Keratinocyte (primary cell): ENCODE measurements around the gene CCAR1. TPM values are rescaled to one million over a fixed set of nuclear protein-coding genes. Genes with fewer than 3 reads are reported as not detected.
A peak's percentile ranks its signal among the peaks of the same experiment; 100 is the strongest.
"Not testable (repeated sequence)": the region's sequence is repeated elsewhere in the genome, so short reads cannot be mapped to it uniquely, and the experiment has no call there.

ENCODE experiments used
- DNase-seq: peaks from one replicate; pipeline ENCODE4 v3.0.0-alpha.2; 2011; ENCODE audit warnings: low read depth, missing footprints, low spot score
- FAIRE-seq: peaks from 2 replicates; lab custom pipeline; 2011; peaks lifted over from hg19 to GRCh38; lab: Jason Lieb, UNC
- H2AFZ ChIP-seq: 2 replicates; pipeline ENCODE4 v1.6.0; 2012; ENCODE audit warnings: low read length, control low read depth, inconsistent platforms; ENCODE audit not compliant: control insufficient read depth
- H3K27ac ChIP-seq: 2 replicates; pipeline ENCODE4 v1.5.1; 2011; ENCODE audit warnings: low read length; ENCODE audit not compliant: control insufficient read depth, insufficient read depth
- H3K27me3 ChIP-seq: 3 replicates; pipeline ENCODE4 v1.6.0; 2011; ENCODE audit warnings: low read length; ENCODE audit not compliant: control insufficient read depth, insufficient read depth; ENCODE audit errors: extremely low read depth
- H3K36me3 ChIP-seq, 2 experiments: 2 replicates in 1 of 2; 3 replicates in 1 of 2; pipeline ENCODE4 v1.5.1; 2011; ENCODE audit warnings: low read length in 2 of 2, mild to moderate bottlenecking in 1 of 2; ENCODE audit not compliant: control insufficient read depth in 2 of 2, insufficient read depth in 2 of 2; ENCODE audit errors: extremely low read depth in 1 of 2
- H3K4me1 ChIP-seq: 3 replicates; pipeline ENCODE4 v1.5.1; 2011; ENCODE audit warnings: low read length; ENCODE audit not compliant: control insufficient read depth, insufficient read depth; ENCODE audit errors: extremely low read depth
- H3K4me2 ChIP-seq: 3 replicates; pipeline ENCODE4 v1.6.0; 2011; ENCODE audit warnings: low read depth, low read length; ENCODE audit not compliant: control insufficient read depth, insufficient read depth; ENCODE audit errors: extremely low read depth
- H3K4me3 ChIP-seq, 3 experiments: fragments of 200-600 bp in 1 of 3; sonication (generic) in 1 of 3; 2 replicates in 2 of 3; 3 replicates in 1 of 3; pipeline ENCODE4 v1.5.1; 2011 to 2016; ENCODE audit warnings: low read length in 3 of 3, mild to moderate bottlenecking in 3 of 3, control low read depth in 2 of 3, inconsistent platforms in 1 of 3, low read depth in 1 of 3, mixed read lengths in 1 of 3, mixed run types in 1 of 3, moderate library complexity in 1 of 3; ENCODE audit not compliant: control insufficient read depth in 2 of 3, insufficient read depth in 2 of 3; ENCODE audit errors: extremely low read depth in 1 of 3
- H3K79me2 ChIP-seq: 2 replicates; pipeline ENCODE4 v1.6.0; 2012; ENCODE audit warnings: low read length; ENCODE audit not compliant: control insufficient read depth, insufficient read depth
- H3K9ac ChIP-seq: 3 replicates; pipeline ENCODE4 v1.6.0; 2011; ENCODE audit warnings: low read length; ENCODE audit not compliant: control insufficient read depth, insufficient read depth; ENCODE audit errors: extremely low read depth
- H3K9me1 ChIP-seq: 3 replicates; pipeline ENCODE4 v1.6.0; 2011; ENCODE audit warnings: low read length; ENCODE audit not compliant: control insufficient read depth, insufficient read depth; ENCODE audit errors: extremely low read depth
- H3K9me3 ChIP-seq: 2 replicates; pipeline ENCODE4 v1.5.1; 2012; ENCODE audit warnings: low read depth, low read length; ENCODE audit not compliant: control insufficient read depth
- H4K20me1 ChIP-seq: 3 replicates; pipeline ENCODE4 v1.6.0; 2011; ENCODE audit warnings: low read length; ENCODE audit not compliant: control insufficient read depth, insufficient read depth; ENCODE audit errors: extremely low read depth
- CTCF ChIP-seq, 3 experiments: IDR thresholded peaks in 1 of 3; conservative IDR thresholded peaks in 1 of 3; optimal IDR thresholded peaks in 1 of 3; 2 replicates in 2 of 3; 3 replicates in 1 of 3; pipeline versions ENCODE3 to v1.5.1; 2011; ENCODE audit warnings: low read length in 3 of 3, mild to moderate bottlenecking in 3 of 3, moderate library complexity in 2 of 3, control low read depth in 1 of 3, inconsistent platforms in 1 of 3; ENCODE audit not compliant: insufficient read depth in 2 of 3; ENCODE audit errors: extremely low read depth in 1 of 3
- EZH2 ChIP-seq: IDR thresholded peaks from one replicate; pipeline ENCODE4 v1.6.1; 2012; ENCODE audit warnings: inconsistent platforms, mild to moderate bottlenecking, low read length, moderate library complexity
- dilution Hi-C: fragments of 300-500 bp; cut with MboI; formaldehyde crosslinking; loops from one replicate; pipeline ENCODE4 v1.7.0; 2020; ENCODE audit warnings: low sequenced_read_pairs; ENCODE audit not compliant: extremely low pct_ligation_motif_present
- polyA plus RNA-seq, 5 experiments: library from polyadenylated mRNA; depleted of rRNA in 3 of 5; stranded (reverse) in 3 of 5; stranded (forward) in 1 of 5; unstranded in 1 of 5; fragments of >200 nt; gene quantifications; 1 replicate in 1 of 5; 2 replicates in 3 of 5; 3 replicates in 1 of 5; pipeline versions ENCODE4 v1.2.1 to v1.2.3, GENCODE V29; 2011 to 2012; ENCODE audit warnings: missing spikeins in 2 of 5, low read depth in 1 of 5, low replicate concordance in 1 of 5

Gene CCAR1
- polyA plus RNA-seq, 1 donor (not counting 4 experiments of a cell fraction or from before 2014, with no cell fraction given): 59.1 TPM

DNA sequence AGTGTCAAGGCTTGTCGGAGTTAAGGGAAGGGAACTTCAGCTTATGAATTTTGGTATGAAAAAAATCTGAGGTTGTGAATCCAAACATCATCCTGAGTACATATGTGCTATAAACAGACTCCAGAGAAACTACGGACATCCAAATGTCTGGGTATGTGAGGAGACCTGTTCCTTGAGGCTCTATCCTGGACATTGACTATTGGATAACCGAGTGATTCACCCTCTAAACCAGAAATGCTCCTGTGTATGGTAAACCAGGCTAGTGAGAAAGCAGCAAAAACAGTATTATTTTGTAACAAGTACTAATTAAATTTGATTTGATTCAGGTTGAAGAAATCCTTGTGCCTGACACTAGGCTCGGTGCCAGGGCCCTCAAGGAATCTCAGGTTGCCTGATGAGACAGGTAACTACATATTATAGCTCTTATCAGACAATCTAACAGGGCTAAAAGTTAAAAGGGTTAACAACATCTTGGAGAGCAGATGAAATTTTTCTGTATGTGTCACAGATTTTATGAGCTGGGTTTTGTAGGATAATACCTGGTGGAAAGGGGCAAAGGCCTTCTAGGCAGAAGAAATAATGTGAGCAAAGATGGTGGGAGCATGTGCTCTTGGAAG, 95.9 kb downstream of the CCAR1 start:
- Histone ChIP-seq H3K27ac (peak overlapping the region; percentile 22), H3K27me3 (no peaks in the 10 kb centered on the region), H3K4me1 (peaks cover 12% of the 10 kb centered on the region), H3K9me3 (no peaks in the 10 kb centered on the region), H3K9me1 (no peaks in the 10 kb centered on the region), H4K20me1 (no peaks in the 10 kb centered on the region), H3K79me2 (no peaks in the 10 kb centered on the region), H3K36me3 (no peaks in the 10 kb centered on the region), H2AFZ (peak overlapping the region; percentile 54), H3K9ac (no peak overlapping the region), H3K4me3 (no peak overlapping the region), H3K4me2 (peak overlapping the region; percentile 53)
- TF ChIP-seq CTCF (optimal IDR thresholded peaks at IDR 0.05 in 1 of 3, IDR thresholded peaks at IDR 0.05 in 1 of 3, conservative IDR thresholded peaks at IDR 0.05 in 1 of 3; ENCODE audit: extremely low read depth in 1 of 3, insufficient read depth in 2 of 3, low read length in 3 of 3) (no peak), EZH2 (no peak)
- dilution Hi-C loops: no loop called here
- FAIRE-seq (peak; percentile 74), DNase-seq (peak; percentile 55)

DNA sequence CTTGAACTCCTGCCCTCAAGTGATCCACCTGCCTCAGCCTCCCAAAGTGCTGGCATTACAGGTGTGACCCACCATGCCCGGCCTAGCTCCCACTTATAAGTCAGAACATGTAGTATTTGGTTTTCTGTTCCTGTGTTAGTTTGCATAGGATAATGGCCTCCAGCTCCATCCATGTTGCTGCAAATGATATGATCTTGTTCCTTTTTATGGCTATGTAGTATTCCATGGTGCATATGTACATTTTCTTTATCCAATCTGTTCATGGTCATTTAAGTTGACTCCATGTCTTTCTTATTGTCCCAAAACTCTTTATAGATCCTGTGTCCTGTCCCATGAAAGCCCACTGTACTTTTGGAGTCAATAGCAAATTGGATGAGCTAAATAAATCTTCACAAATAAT, 99.3 kb downstream of the CCAR1 start:
- H3K4me3 ChIP-seq, H3K27ac ChIP-seq, H3K9me1 ChIP-seq, dilution Hi-C loops, H3K9me3 ChIP-seq, H3K79me2 ChIP-seq, H3K36me3 ChIP-seq, H3K9ac ChIP-seq, FAIRE-seq, H3K27me3 ChIP-seq, DNase-seq, H4K20me1 ChIP-seq, H2AFZ ChIP-seq, H3K4me2 ChIP-seq: not testable (repeated sequence)
- peaks cover 12% of the 10 kb centered on the region for H3K4me1 ChIP-seq

- H3K9me1 ChIP-seq, H3K79me2 ChIP-seq, H3K4me1 ChIP-seq, H3K4me2 ChIP-seq, DNase-seq, H3K36me3 ChIP-seq, H3K4me3 ChIP-seq, H3K27ac ChIP-seq, H4K20me1 ChIP-seq, H3K27me3 ChIP-seq, dilution Hi-C loops, H3K9ac ChIP-seq, H2AFZ ChIP-seq, H3K9me3 ChIP-seq, FAIRE-seq: not testable (repeated sequence)
Observed at GRCh38 chr10:68822626-68823025, 101.6 kb downstream of the CCAR1 start.
